SK-N-SH (cell line): ENCODE data around the gene PLEKHA6. TPM values are rescaled to one million over a fixed set of nuclear protein-coding genes. Genes with fewer than 3 reads are reported as not detected.

ENCODE experiments used
- CTCF ChIA-PET: fragments of 300-600, 350-600 bp; formaldehyde crosslinking; extraction: SDS; loops from one replicate; lab custom pipeline; 2021; lab: Yijun Ruan, JAX
- POLR2A ChIA-PET: fragments of 350-600 bp; sonication (Branson Sonifier 250); formaldehyde crosslinking; extraction: SDS; loops from one replicate; lab custom pipeline; 2020; ENCODE audit warnings: antibody characterized with exemption, inconsistent platforms; lab: Yijun Ruan, JAX
- DNase-seq: peaks from one replicate; pipeline ENCODE4 v3.0.0; 2012
- H2AFZ ChIP-seq: fragments of 200-600 bp; sonication (generic); 2 replicates; pipeline ENCODE4 v1.8.1; 2016; ENCODE audit warnings: antibody characterized with exemption, mild to moderate bottlenecking, low read depth
- H3F3A ChIP-seq: fragments of 200-600 bp; sonication (generic); replicated peaks from 2 replicates; pipeline ENCODE3; 2016; ENCODE audit warnings: antibody characterized with exemption, mild to moderate bottlenecking; ENCODE audit not compliant: insufficient read depth
- H3K27ac ChIP-seq, 2 experiments: fragments of 200-500 bp in 1 of 2; fragments of 200-600 bp in 1 of 2; sonication (Bioruptor generic) in 1 of 2; sonication (generic), shearing (Covaris generic) in 1 of 2; 2 replicates each; pipeline versions ENCODE4 v1.5.1 to v1.6.1; 2014 to 2016; ENCODE audit warnings: low read depth in 2 of 2, inconsistent platforms in 1 of 2, low read length in 1 of 2, mild to moderate bottlenecking in 1 of 2, mixed read lengths in 1 of 2
- H3K27me3 ChIP-seq: fragments of 200-600 bp; sonication (generic), shearing (Covaris generic); 2 replicates; pipeline ENCODE4 v1.6.1; 2016; ENCODE audit warnings: mixed run types; ENCODE audit not compliant: insufficient read depth
- H3K36me3 ChIP-seq, 2 experiments: fragments of 200-500 bp in 1 of 2; fragments of 200-600 bp in 1 of 2; sonication (Bioruptor generic) in 1 of 2; sonication (generic) in 1 of 2; replicated peaks in 1 of 2; 2 replicates each; pipeline versions ENCODE3 to v1.5.1; 2014 to 2016; ENCODE audit warnings: low read length in 1 of 2, mild to moderate bottlenecking in 1 of 2; ENCODE audit not compliant: insufficient read depth in 2 of 2, control insufficient read depth in 1 of 2
- H3K4me1 ChIP-seq, 2 experiments: fragments of 200-500 bp in 1 of 2; fragments of 200-600 bp in 1 of 2; sonication (Bioruptor generic) in 1 of 2; sonication (generic), shearing (Covaris generic) in 1 of 2; 2 replicates each; pipeline versions ENCODE4 v1.5.1 to v1.6.1; 2014 to 2016; ENCODE audit warnings: low read depth in 1 of 2, low read length in 1 of 2, mixed run types in 1 of 2; ENCODE audit not compliant: insufficient read depth in 2 of 2, control insufficient read depth in 1 of 2
- H3K4me2 ChIP-seq: fragments of 200-600 bp; sonication (generic), shearing (Covaris generic); 2 replicates; pipeline ENCODE4 v1.6.1; 2017; ENCODE audit warnings: mixed run types
- H3K4me3 ChIP-seq, 2 experiments: fragments of 200-500 bp in 1 of 2; fragments of 200-600 bp in 1 of 2; sonication (Bioruptor generic) in 1 of 2; sonication (generic), shearing (Covaris generic) in 1 of 2; 2 replicates each; pipeline versions ENCODE4 v1.5.1 to v1.8.1; 2014 to 2016; ENCODE audit warnings: low read depth in 2 of 2, inconsistent platforms in 1 of 2, low read length in 1 of 2, mild to moderate bottlenecking in 1 of 2, mixed read lengths in 1 of 2, moderate library complexity in 1 of 2
- H3K79me2 ChIP-seq: fragments of 200-600 bp; sonication (generic); 2 replicates; pipeline ENCODE4 v1.8.1; 2017; ENCODE audit warnings: mild to moderate bottlenecking; ENCODE audit not compliant: insufficient read depth
- H3K9ac ChIP-seq: fragments of 200-600 bp; sonication (generic); 2 replicates; pipeline ENCODE4 v1.6.1; 2017; ENCODE audit warnings: mixed run types
- H3K9me2 ChIP-seq: fragments of 200-600 bp; sonication (generic); 2 replicates; pipeline ENCODE4 v1.6.1; 2017; ENCODE audit warnings: mixed run types
- H3K9me3 ChIP-seq: fragments of 200-600 bp; sonication (generic); 2 replicates; pipeline ENCODE4 v1.6.1; 2017; ENCODE audit warnings: mixed run types, mild to moderate bottlenecking, moderate library complexity
- H4K20me1 ChIP-seq: fragments of 200-600 bp; sonication (generic); 2 replicates; pipeline ENCODE4 v1.6.1; 2017; ENCODE audit warnings: mild to moderate bottlenecking, mixed run types; ENCODE audit not compliant: insufficient read depth
- CHD2 ChIP-seq: fragments of 150-350 bp; IDR thresholded peaks from 2 replicates; pipeline ENCODE4 v1.6.1; 2018; ENCODE audit warnings: low read length; ENCODE audit not compliant: partially characterized antibody
- EP300 ChIP-seq, 2 experiments: IDR thresholded peaks; 2 replicates each; pipeline versions ENCODE4 v1.4.0 to v1.6.1; 2012; ENCODE audit warnings: borderline replicate concordance in 1 of 2, low read depth in 1 of 2, low read length in 1 of 2
- EZH2phosphoT487 ChIP-seq: fragments of 200-600 bp; sonication (generic); IDR thresholded peaks from 2 replicates; pipeline ENCODE4 v1.6.1; 2017; ENCODE audit warnings: low read depth, mixed run types, mild to moderate bottlenecking, antibody characterized with exemption, moderate library complexity, borderline replicate concordance
- FOSL2 ChIP-seq: IDR thresholded peaks from 2 replicates; pipeline ENCODE4 v1.4.0; 2012; ENCODE audit warnings: low read depth, mild to moderate bottlenecking, moderate library complexity, borderline replicate concordance
- FOXJ3 ChIP-seq: sonication (generic); formaldehyde crosslinking; IDR thresholded peaks from 2 replicates; pipeline ENCODE4 v1.5.1; 2020; ENCODE audit warnings: mild to moderate bottlenecking, missing genetic modification reagents
- FOXM1 ChIP-seq: IDR thresholded peaks from 2 replicates; pipeline ENCODE4 v1.4.0; 2012; ENCODE audit warnings: low read depth, mild to moderate bottlenecking
- GATA2 ChIP-seq: sonication (generic); formaldehyde crosslinking; IDR thresholded peaks from 2 replicates; pipeline ENCODE4 v1.5.0; 2020; ENCODE audit warnings: mild to moderate bottlenecking, missing genetic modification reagents
- JUND ChIP-seq: IDR thresholded peaks from 2 replicates; pipeline ENCODE4 v1.4.0; 2012
- NFIC ChIP-seq: IDR thresholded peaks from 2 replicates; pipeline ENCODE4 v1.4.0; 2012; ENCODE audit warnings: borderline replicate concordance
- NRF1 ChIP-seq: IDR thresholded peaks from 2 replicates; pipeline ENCODE4 v1.6.1; 2012; ENCODE audit warnings: low read depth, mild to moderate bottlenecking, low read length
- PBX3 ChIP-seq: IDR thresholded peaks from 2 replicates; pipeline ENCODE4; 2012
- RFX5 ChIP-seq: IDR thresholded peaks from 2 replicates; pipeline ENCODE4 v1.6.1; 2012; ENCODE audit warnings: mild to moderate bottlenecking, improper control_type of control experiment, low read length
- RXRA ChIP-seq: IDR thresholded peaks from 2 replicates; pipeline ENCODE4 v1.4.0; 2012; ENCODE audit warnings: low read depth, mild to moderate bottlenecking, borderline replicate concordance
- SIN3A ChIP-seq: IDR thresholded peaks from 2 replicates; pipeline ENCODE4 v1.6.1; 2012; ENCODE audit warnings: low read depth, mild to moderate bottlenecking, low read length, moderate library complexity, borderline replicate concordance
- SMC3 ChIP-seq: IDR thresholded peaks from 2 replicates; pipeline ENCODE4 v1.6.1; 2012; ENCODE audit warnings: low read depth, low read length, improper control_type of control experiment
- TCF12 ChIP-seq: IDR thresholded peaks from 2 replicates; pipeline ENCODE4 v1.4.0; 2012
- TEAD4 ChIP-seq: IDR thresholded peaks from 2 replicates; pipeline ENCODE4 v1.4.0; 2012; ENCODE audit warnings: mild to moderate bottlenecking, borderline replicate concordance; ENCODE audit not compliant: insufficient read depth
- WGBS: methylation state at CpG from one replicate; pipeline ENCODE4 v1.1.6; 2017; ENCODE audit warnings: low lambda C conversion rate; 5-methylcytosine and 5-hydroxymethylcytosine counted together
- polyA plus RNA-seq, 3 experiments: library from polyadenylated mRNA; depleted of rRNA; stranded (reverse); fragments of >200 nt; gene quantifications; 2 replicates each; pipeline ENCODE4 v1.2.3, GENCODE V29; 2012
- TF ChIP-seq, protein P1 (sequence below): IDR thresholded peaks from 2 replicates; pipeline ENCODE4 v1.4.0; 2012; ENCODE audit warnings: low read depth, borderline replicate concordance
- TF ChIP-seq, protein P2 (sequence below): IDR thresholded peaks from 2 replicates; pipeline ENCODE4 v1.6.1; 2012; ENCODE audit warnings: mild to moderate bottlenecking, low read depth, low read length, moderate library complexity
- TF ChIP-seq, protein P3 (sequence below): fragments of 200-600 bp; sonication (generic); IDR thresholded peaks from 2 replicates; pipeline ENCODE4 v1.6.1; 2017; ENCODE audit warnings: antibody characterized with exemption, mild to moderate bottlenecking, moderate library complexity

Gene PLEKHA6
- polyA plus RNA-seq, 1 of the 3 experiments (the other 2 are of a cell fraction) = 1.2 TPM

GRCh38 chr1:204201348-204202040 is 158.2 kb downstream of the PLEKHA6 start:
- H3K9ac ChIP-seq = no peak overlapping the region
- ChIA-PET CTCF (interaction anchor here (1.0 to 7.4 kb wide), 4 partner anchors 40 to 197 kb away, joined by 3 to 157 read pairs (median 7); partner anchors contain the start of genes ETNK2 and REN), POLR2A (no interaction called here)
- no peaks in the 10 kb centered on the region for H3K79me2 ChIP-seq
- H3F3A ChIP-seq = no peaks in the 10 kb centered on the region
- peaks cover 2 to 14% of the 10 kb centered on the region in 2 experiments; a peak in 2 of 4 replicates for H3K4me1 ChIP-seq
- H3K4me2 ChIP-seq = no peak overlapping the region
- DNase-seq = no peak
- no peak for TF ChIP-seq EP300 (IDR thresholded peaks at IDR 0.05; ENCODE audit: borderline replicate concordance in 1 of 2, low read depth in 1 of 2, low read length in 1 of 2)
- no peak for TF ChIP-seq SIN3A
- TF ChIP-seq JUND = no peak
- no peak for TF ChIP-seq TEAD4
- TF ChIP-seq, protein P1, sequence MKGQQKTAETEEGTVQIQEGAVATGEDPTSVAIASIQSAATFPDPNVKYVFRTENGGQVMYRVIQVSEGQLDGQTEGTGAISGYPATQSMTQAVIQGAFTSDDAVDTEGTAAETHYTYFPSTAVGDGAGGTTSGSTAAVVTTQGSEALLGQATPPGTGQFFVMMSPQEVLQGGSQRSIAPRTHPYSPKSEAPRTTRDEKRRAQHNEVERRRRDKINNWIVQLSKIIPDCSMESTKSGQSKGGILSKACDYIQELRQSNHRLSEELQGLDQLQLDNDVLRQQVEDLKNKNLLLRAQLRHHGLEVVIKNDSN = no peak
- no peak for TF ChIP-seq GATA2 (CRISPR knock-in tag)
- TF ChIP-seq, protein P2, sequence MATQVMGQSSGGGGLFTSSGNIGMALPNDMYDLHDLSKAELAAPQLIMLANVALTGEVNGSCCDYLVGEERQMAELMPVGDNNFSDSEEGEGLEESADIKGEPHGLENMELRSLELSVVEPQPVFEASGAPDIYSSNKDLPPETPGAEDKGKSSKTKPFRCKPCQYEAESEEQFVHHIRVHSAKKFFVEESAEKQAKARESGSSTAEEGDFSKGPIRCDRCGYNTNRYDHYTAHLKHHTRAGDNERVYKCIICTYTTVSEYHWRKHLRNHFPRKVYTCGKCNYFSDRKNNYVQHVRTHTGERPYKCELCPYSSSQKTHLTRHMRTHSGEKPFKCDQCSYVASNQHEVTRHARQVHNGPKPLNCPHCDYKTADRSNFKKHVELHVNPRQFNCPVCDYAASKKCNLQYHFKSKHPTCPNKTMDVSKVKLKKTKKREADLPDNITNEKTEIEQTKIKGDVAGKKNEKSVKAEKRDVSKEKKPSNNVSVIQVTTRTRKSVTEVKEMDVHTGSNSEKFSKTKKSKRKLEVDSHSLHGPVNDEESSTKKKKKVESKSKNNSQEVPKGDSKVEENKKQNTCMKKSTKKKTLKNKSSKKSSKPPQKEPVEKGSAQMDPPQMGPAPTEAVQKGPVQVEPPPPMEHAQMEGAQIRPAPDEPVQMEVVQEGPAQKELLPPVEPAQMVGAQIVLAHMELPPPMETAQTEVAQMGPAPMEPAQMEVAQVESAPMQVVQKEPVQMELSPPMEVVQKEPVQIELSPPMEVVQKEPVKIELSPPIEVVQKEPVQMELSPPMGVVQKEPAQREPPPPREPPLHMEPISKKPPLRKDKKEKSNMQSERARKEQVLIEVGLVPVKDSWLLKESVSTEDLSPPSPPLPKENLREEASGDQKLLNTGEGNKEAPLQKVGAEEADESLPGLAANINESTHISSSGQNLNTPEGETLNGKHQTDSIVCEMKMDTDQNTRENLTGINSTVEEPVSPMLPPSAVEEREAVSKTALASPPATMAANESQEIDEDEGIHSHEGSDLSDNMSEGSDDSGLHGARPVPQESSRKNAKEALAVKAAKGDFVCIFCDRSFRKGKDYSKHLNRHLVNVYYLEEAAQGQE = no peak
- no peak for TF ChIP-seq FOXJ3 (CRISPR knock-in tag)
- no peak for TF ChIP-seq CHD2
- no peak for TF ChIP-seq SMC3
- TF ChIP-seq FOXM1 = no peak
- TF ChIP-seq, protein P3, sequence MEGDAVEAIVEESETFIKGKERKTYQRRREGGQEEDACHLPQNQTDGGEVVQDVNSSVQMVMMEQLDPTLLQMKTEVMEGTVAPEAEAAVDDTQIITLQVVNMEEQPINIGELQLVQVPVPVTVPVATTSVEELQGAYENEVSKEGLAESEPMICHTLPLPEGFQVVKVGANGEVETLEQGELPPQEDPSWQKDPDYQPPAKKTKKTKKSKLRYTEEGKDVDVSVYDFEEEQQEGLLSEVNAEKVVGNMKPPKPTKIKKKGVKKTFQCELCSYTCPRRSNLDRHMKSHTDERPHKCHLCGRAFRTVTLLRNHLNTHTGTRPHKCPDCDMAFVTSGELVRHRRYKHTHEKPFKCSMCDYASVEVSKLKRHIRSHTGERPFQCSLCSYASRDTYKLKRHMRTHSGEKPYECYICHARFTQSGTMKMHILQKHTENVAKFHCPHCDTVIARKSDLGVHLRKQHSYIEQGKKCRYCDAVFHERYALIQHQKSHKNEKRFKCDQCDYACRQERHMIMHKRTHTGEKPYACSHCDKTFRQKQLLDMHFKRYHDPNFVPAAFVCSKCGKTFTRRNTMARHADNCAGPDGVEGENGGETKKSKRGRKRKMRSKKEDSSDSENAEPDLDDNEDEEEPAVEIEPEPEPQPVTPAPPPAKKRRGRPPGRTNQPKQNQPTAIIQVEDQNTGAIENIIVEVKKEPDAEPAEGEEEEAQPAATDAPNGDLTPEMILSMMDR = no peak
- no peak for TF ChIP-seq FOSL2
- no peak for TF ChIP-seq TCF12
- no peak for TF ChIP-seq NFIC
- no peak for TF ChIP-seq NRF1
- TF ChIP-seq PBX3 = no peak
- no peak for TF ChIP-seq RXRA
- no peak for TF ChIP-seq EZH2phosphoT487
- no peak for TF ChIP-seq RFX5
- 80% methylated on average over 12 of the region's 12 CpGs for WGBS
- no peak overlapping the region for H3K27ac ChIP-seq
- H2AFZ ChIP-seq = no peak overlapping the region
- no peaks in the 10 kb centered on the region for H3K27me3 ChIP-seq
- H3K4me3 ChIP-seq = no peak overlapping the region
- no peaks in the 10 kb centered on the region for H3K9me2 ChIP-seq
- no peaks in the 10 kb centered on the region for H3K9me3 ChIP-seq
- no peaks in the 10 kb centered on the region for H4K20me1 ChIP-seq
- no peaks in the 10 kb centered on the region for H3K36me3 ChIP-seq
